Measurements from ENCODE around the gene UBE2F. TPM values are rescaled to one million over a fixed set of nuclear protein-coding genes. Genes with fewer than 3 reads are reported as not detected.

Gene UBE2F
- total RNA-seq, 1 experiment from 2014 or later = 62.1 TPM

GRCh38 chr2:238077292-238077691 lies 110.5 kb downstream of the UBE2F start:
- no peaks in the 10 kb centered on the region for H3K23me2 ChIP-seq (ENCODE audit: insufficient read length, low read depth, low read length, poor library complexity, severe bottlenecking)
- no peak overlapping the region for H4K91ac ChIP-seq (ENCODE audit: insufficient read length, low read depth, low read length)
- H3K9ac ChIP-seq (ENCODE audit: extremely low read depth, insufficient read length, low read length) = no peak overlapping the region
- H3K4me1 ChIP-seq (ENCODE audit: insufficient read depth, low read length) = no peaks in the 10 kb centered on the region
- Mint-ChIP-seq H3K27ac (peak overlapping the region; percentile 36 to 95 (median 74); a peak in 6 of 7 replicates), H3K36me3 (ENCODE audit: insufficient read depth in 1 of 3, low read depth in 3 of 3) (peaks cover 55 to 84% (median 71%) of the 10 kb centered on the region in 3 experiments), H3K27me3 (ENCODE audit: low read depth) (no peaks in the 10 kb centered on the region), H3K4me1 (peaks cover 29 to 31% of the 10 kb centered on the region in 2 experiments), H3K9me3 (0 out of 5 replicates have a peak, but pooled peaks cover 0 to 5% of the 10 kb centered on the region in 2 experiments), H3K4me3 (no peak overlapping the region)
- H3K27me3 ChIP-seq (ENCODE audit: insufficient read depth, low read length) = no peaks in the 10 kb centered on the region
- DNase-seq = no peak
- H2AFZ ChIP-seq (ENCODE audit: low read length) = no peak overlapping the region
- H3K79me2 ChIP-seq (ENCODE audit: insufficient read depth, low read length) = no peaks in the 10 kb centered on the region
- H3K18ac ChIP-seq (ENCODE audit: insufficient read length, low read depth, low read length) = peak overlapping the region; percentile 36
- H3K4ac ChIP-seq (ENCODE audit: low read depth, low read length) = no peak overlapping the region
- H3K14ac ChIP-seq (ENCODE audit: insufficient read depth, low read length) = no peak overlapping the region
- no peak overlapping the region for H3T11ph ChIP-seq (ENCODE audit: low read length)
- H2BK15ac ChIP-seq (ENCODE audit: low read depth, low read length) = no peak overlapping the region
- no CpG with 5 or more reads among the region's 1 CpG for WGBS (ENCODE audit: extremely low coverage, insufficient read length, low lambda C conversion rate)
- no peak overlapping the region for H3K23ac ChIP-seq (ENCODE audit: insufficient read length, low read depth, low read length)
- H2BK20ac ChIP-seq (ENCODE audit: low read depth, low read length, poor library complexity, severe bottlenecking) = no peak overlapping the region
- no peak overlapping the region for H2BK5ac ChIP-seq (ENCODE audit: insufficient read length, low read length)
- no peaks in the 10 kb centered on the region for H4K20me1 ChIP-seq (ENCODE audit: control insufficient read depth, insufficient read depth, insufficient read length)
- no peak for TF ChIP-seq CTCF (conservative IDR thresholded peaks at IDR 0.05)
- H2BK120ac ChIP-seq (ENCODE audit: low read depth, low read length, poor library complexity, severe bottlenecking) = no peak overlapping the region
- H3K4me2 ChIP-seq (ENCODE audit: insufficient read depth, insufficient read length, low read length) = no peak overlapping the region
- H3K56ac ChIP-seq (ENCODE audit: insufficient read length, low read depth, low read length) = no peak overlapping the region
- no peak overlapping the region for H4K8ac ChIP-seq (replicated peaks; ENCODE audit: insufficient read length, low read depth, low read length)
- no peak overlapping the region for H3K27ac ChIP-seq (ENCODE audit: insufficient read length, low read depth, low read length)
- no peak overlapping the region for H4K5ac ChIP-seq (ENCODE audit: insufficient read length, low read depth, low read length)
- peaks cover 5% of the 10 kb centered on the region for H3K79me1 ChIP-seq (ENCODE audit: insufficient read depth, low read depth, low read length, poor library complexity, severe bottlenecking)
- H3K9me3 ChIP-seq (ENCODE audit: control insufficient read depth, low read depth, low read length) = no peaks in the 10 kb centered on the region
- H2AK5ac ChIP-seq (ENCODE audit: insufficient read length, low read length) = no peak overlapping the region
- H2BK12ac ChIP-seq (ENCODE audit: insufficient read length, low read depth, low read length) = no peak overlapping the region

Data from H9 (cell line).